Measurements from ENCODE around the gene ZNF674.
"Not testable (repeated sequence)": the region's sequence is repeated elsewhere in the genome, so short reads cannot be mapped to it uniquely, and the experiment has no call there.

DNA sequence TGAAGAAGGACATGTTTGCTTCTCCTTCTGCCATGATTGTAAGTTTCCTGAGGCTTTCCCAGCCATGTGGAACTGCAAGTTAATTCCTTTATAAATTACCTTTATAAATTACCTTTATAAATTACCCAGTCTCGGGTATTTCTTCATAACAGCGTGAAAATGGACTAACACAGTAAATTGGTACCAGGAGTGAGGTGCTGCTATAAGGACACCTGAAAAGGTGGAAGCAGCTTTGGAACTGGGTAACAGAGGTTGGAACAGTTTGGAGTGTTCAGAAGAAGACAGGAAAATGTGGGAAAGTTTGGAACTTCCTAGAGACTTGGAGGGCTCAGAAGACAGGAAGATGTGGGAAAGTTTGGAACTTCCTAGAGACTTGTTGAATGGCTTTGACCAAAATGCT is 66.6 kb downstream of the ZNF674 start:
- TF ChIP-seq, protein P1, sequence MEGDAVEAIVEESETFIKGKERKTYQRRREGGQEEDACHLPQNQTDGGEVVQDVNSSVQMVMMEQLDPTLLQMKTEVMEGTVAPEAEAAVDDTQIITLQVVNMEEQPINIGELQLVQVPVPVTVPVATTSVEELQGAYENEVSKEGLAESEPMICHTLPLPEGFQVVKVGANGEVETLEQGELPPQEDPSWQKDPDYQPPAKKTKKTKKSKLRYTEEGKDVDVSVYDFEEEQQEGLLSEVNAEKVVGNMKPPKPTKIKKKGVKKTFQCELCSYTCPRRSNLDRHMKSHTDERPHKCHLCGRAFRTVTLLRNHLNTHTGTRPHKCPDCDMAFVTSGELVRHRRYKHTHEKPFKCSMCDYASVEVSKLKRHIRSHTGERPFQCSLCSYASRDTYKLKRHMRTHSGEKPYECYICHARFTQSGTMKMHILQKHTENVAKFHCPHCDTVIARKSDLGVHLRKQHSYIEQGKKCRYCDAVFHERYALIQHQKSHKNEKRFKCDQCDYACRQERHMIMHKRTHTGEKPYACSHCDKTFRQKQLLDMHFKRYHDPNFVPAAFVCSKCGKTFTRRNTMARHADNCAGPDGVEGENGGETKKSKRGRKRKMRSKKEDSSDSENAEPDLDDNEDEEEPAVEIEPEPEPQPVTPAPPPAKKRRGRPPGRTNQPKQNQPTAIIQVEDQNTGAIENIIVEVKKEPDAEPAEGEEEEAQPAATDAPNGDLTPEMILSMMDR (IDR thresholded peaks at IDR 0.05), result not testable (repeated sequence)
- not testable (repeated sequence) for TF ChIP-seq POLR2A (IDR thresholded peaks at IDR 0.05)
